A549 (cell line): Measurements from ENCODE around the gene DDX10. TPM values are rescaled to one million over a fixed set of nuclear protein-coding genes. Genes with fewer than 3 reads are reported as not detected.

Source experiments
- ATAC-seq, 2 experiments: fragments of 200-7000 bp in 1 of 2; fragments of >200 bp in 1 of 2; cut with Nextera tagmentation in 1 of 2; cut with Tn5 transposase in 1 of 2; 3 replicates each; pipeline versions ENCODE4 v1.8.0 to v1.9.1; 2018 to 2020; ENCODE audit warnings: mild to moderate bottlenecking in 1 of 2, moderate library complexity in 1 of 2
- CTCF ChIA-PET: fragments of 300-600 bp; sonication (Branson Sonifier 250); formaldehyde crosslinking; extraction: SDS; loops from one replicate; lab custom pipeline; 2021; ENCODE audit warnings: antibody characterized with exemption, inconsistent platforms; lab: Yijun Ruan, JAX
- POLR2A ChIA-PET: fragments of 350-600 bp; formaldehyde crosslinking; extraction: SDS; loops from one replicate; lab custom pipeline; 2021; ENCODE audit warnings: antibody characterized with exemption, inconsistent platforms; lab: Yijun Ruan, JAX
- DNase-seq, 2 experiments: peaks; one replicate each; pipeline versions ENCODE4 v3.0.0 to v3.0.0-alpha.2; 2011 to 2016; ENCODE audit warnings: low read depth in 1 of 2, low spot score in 1 of 2
- FAIRE-seq: peaks from 2 replicates; lab custom pipeline; 2011; peaks lifted over from hg19 to GRCh38; lab: Jason Lieb, UNC
- H3K27ac ChIP-seq, 2 experiments: fragments of >200 bp; sonication (Bioruptor Twin); formaldehyde crosslinking; 3 replicates each; pipeline ENCODE4 v1.5.1; 2016 to 2017
- H3K4me1 ChIP-seq: fragments of >200 bp; sonication (Bioruptor Twin); formaldehyde crosslinking; 3 replicates; pipeline ENCODE4 v1.6.1; 2016
- H3K4me2 ChIP-seq: fragments of >200 bp; sonication (Bioruptor Twin); formaldehyde crosslinking; 3 replicates; pipeline ENCODE4 v1.6.1; 2016
- H3K4me3 ChIP-seq: fragments of >200 bp; sonication (Bioruptor Twin); formaldehyde crosslinking; 3 replicates; pipeline ENCODE4 v1.5.1; 2016
- H3K9me3 ChIP-seq: fragments of >200 bp; sonication (Bioruptor Twin); formaldehyde crosslinking; 3 replicates; pipeline ENCODE4 v1.6.1; 2016
- CBX2 ChIP-seq: fragments of 200-600 bp; sonication (generic); IDR thresholded peaks from 2 replicates; pipeline ENCODE4 v1.6.1; 2016; ENCODE audit warnings: low read depth, mild to moderate bottlenecking, borderline replicate concordance
- CEBPB ChIP-seq, 2 experiments: fragments of >200 bp in 1 of 2; sonication (Bioruptor Twin) in 1 of 2; formaldehyde crosslinking in 1 of 2; IDR thresholded peaks; 2 replicates each; pipeline ENCODE4 v1.6.1; 2012 to 2016
- CHD2 ChIP-seq: fragments of 150-350 bp; IDR thresholded peaks from 2 replicates; pipeline ENCODE4 v1.6.1; 2014; ENCODE audit warnings: low read length; ENCODE audit not compliant: partially characterized antibody
- EHF ChIP-seq: fragments of 250-450 bp; sonication (Bioruptor Pico); IDR thresholded peaks from 2 replicates; pipeline ENCODE4 v1.5.0; 2020; ENCODE audit warnings: mild to moderate bottlenecking
- HOXB13 ChIP-seq: fragments of 250-450 bp; sonication (Bioruptor Pico); IDR thresholded peaks from 2 replicates; pipeline ENCODE4 v1.5.0; 2020; ENCODE audit warnings: low read depth, mild to moderate bottlenecking, moderate library complexity
- HOXB5 ChIP-seq: fragments of 250-450 bp; sonication (Bioruptor Pico); IDR thresholded peaks from 2 replicates; pipeline ENCODE4 v1.5.0; 2020; ENCODE audit warnings: mild to moderate bottlenecking, moderate library complexity
- MAX ChIP-seq: IDR thresholded peaks from 2 replicates; pipeline ENCODE4 v1.6.1; 2012
- MAZ ChIP-seq: fragments of 150-350 bp; IDR thresholded peaks from 2 replicates; pipeline ENCODE4 v1.6.1; 2014; ENCODE audit warnings: antibody characterized with exemption, low read depth, low read length, borderline replicate concordance
- NFE2L2 ChIP-seq: fragments of 150-350 bp; conservative IDR thresholded peaks from 2 replicates; pipeline ENCODE4 v1.6.1; 2014; ENCODE audit warnings: low read length
- NR3C1 ChIP-seq: fragments of >200 bp; sonication (Bioruptor Twin); formaldehyde crosslinking; IDR thresholded peaks from 3 replicates; pipeline ENCODE4 v1.6.1; 2017
- PHF8 ChIP-seq: fragments of 200-600 bp; sonication (generic); IDR thresholded peaks from 2 replicates; pipeline ENCODE4 v1.6.1; 2016; ENCODE audit warnings: low read depth, mild to moderate bottlenecking, antibody characterized with exemption, moderate library complexity, borderline replicate concordance
- RFX5 ChIP-seq: fragments of 450-650 bp; IDR thresholded peaks from 2 replicates; pipeline ENCODE4 v1.7.1; 2014; ENCODE audit warnings: antibody characterized with exemption, mild to moderate bottlenecking, moderate library complexity
- RNF2 ChIP-seq: fragments of 200-600 bp; sonication (generic); IDR thresholded peaks from 2 replicates; pipeline ENCODE4 v1.6.1; 2016; ENCODE audit warnings: low read depth, mild to moderate bottlenecking, antibody characterized with exemption, moderate library complexity, borderline replicate concordance
- SMC3 ChIP-seq: fragments of >200 bp; sonication (Bioruptor Twin); formaldehyde crosslinking; IDR thresholded peaks from 3 replicates; pipeline ENCODE4 v1.6.1; 2018; ENCODE audit warnings: inconsistent platforms
- SREBF2 ChIP-seq: fragments of 450-650 bp; IDR thresholded peaks from 2 replicates; pipeline ENCODE4 v1.6.1; 2014; ENCODE audit warnings: mild to moderate bottlenecking, moderate library complexity
- ZNF302 ChIP-seq: fragments of 250-450 bp; sonication (Bioruptor Pico); IDR thresholded peaks from 2 replicates; pipeline ENCODE4 v1.9.0; 2021; ENCODE audit warnings: inconsistent platforms, mild to moderate bottlenecking, moderate library complexity
- WGBS: methylation state at CpG from one replicate; pipeline ENCODE4 v1.1.6; 2017; ENCODE audit errors: missing lambda C conversion rate; 5-methylcytosine and 5-hydroxymethylcytosine counted together
- polyA plus RNA-seq, 4 experiments: library from polyadenylated mRNA; depleted of rRNA in 3 of 4; stranded (reverse); fragments of >200 nt; fragmentation: RNase III in 1 of 4; extraction: RNeasy Plus Mini Kit Qiagen cat#74134 plus additional on column Dnase treatment in 1 of 4; gene quantifications; 2 replicates in 3 of 4; 3 replicates in 1 of 4; pipeline ENCODE4 v1.2.3, GENCODE V29; 2011 to 2017
- TF ChIP-seq, protein P1 (sequence below): fragments of >200 bp; sonication (Bioruptor Twin); formaldehyde crosslinking; IDR thresholded peaks from 3 replicates; pipeline ENCODE4 v1.5.1; 2016
- TF ChIP-seq, protein P2 (sequence below): fragments of 250-450 bp; sonication (Bioruptor Pico); IDR thresholded peaks from 2 replicates; pipeline ENCODE4 v1.5.0; 2021; ENCODE audit warnings: mild to moderate bottlenecking, moderate library complexity, borderline replicate concordance
- TF ChIP-seq, protein P3 (sequence below): IDR thresholded peaks from 2 replicates; pipeline ENCODE4 v1.6.1; 2012; ENCODE audit warnings: low read depth, borderline replicate concordance

The DDX10 gene
- polyA plus RNA-seq, 2 of the 4 experiments (the other 2 are of a cell fraction), result 46.0 to 189 TPM

GRCh38 chr11:108836541-108836940 is 171.7 kb downstream of the DDX10 start:
- no peaks in the 10 kb centered on the region for H3K9me3 ChIP-seq
- no peak for ATAC-seq
- ChIA-PET POLR2A (no interaction called here), CTCF (no interaction called here)
- 93% methylated on average over 7 of the region's 7 CpGs for WGBS
- FAIRE-seq, result no peak
- no peaks in the 10 kb centered on the region for H3K4me1 ChIP-seq
- H3K4me3 ChIP-seq, result no peak overlapping the region
- TF ChIP-seq SREBF2, result no peak
- TF ChIP-seq, protein P1, sequence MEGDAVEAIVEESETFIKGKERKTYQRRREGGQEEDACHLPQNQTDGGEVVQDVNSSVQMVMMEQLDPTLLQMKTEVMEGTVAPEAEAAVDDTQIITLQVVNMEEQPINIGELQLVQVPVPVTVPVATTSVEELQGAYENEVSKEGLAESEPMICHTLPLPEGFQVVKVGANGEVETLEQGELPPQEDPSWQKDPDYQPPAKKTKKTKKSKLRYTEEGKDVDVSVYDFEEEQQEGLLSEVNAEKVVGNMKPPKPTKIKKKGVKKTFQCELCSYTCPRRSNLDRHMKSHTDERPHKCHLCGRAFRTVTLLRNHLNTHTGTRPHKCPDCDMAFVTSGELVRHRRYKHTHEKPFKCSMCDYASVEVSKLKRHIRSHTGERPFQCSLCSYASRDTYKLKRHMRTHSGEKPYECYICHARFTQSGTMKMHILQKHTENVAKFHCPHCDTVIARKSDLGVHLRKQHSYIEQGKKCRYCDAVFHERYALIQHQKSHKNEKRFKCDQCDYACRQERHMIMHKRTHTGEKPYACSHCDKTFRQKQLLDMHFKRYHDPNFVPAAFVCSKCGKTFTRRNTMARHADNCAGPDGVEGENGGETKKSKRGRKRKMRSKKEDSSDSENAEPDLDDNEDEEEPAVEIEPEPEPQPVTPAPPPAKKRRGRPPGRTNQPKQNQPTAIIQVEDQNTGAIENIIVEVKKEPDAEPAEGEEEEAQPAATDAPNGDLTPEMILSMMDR, result no peak
- no peak for TF ChIP-seq NFE2L2
- TF ChIP-seq, protein P2, sequence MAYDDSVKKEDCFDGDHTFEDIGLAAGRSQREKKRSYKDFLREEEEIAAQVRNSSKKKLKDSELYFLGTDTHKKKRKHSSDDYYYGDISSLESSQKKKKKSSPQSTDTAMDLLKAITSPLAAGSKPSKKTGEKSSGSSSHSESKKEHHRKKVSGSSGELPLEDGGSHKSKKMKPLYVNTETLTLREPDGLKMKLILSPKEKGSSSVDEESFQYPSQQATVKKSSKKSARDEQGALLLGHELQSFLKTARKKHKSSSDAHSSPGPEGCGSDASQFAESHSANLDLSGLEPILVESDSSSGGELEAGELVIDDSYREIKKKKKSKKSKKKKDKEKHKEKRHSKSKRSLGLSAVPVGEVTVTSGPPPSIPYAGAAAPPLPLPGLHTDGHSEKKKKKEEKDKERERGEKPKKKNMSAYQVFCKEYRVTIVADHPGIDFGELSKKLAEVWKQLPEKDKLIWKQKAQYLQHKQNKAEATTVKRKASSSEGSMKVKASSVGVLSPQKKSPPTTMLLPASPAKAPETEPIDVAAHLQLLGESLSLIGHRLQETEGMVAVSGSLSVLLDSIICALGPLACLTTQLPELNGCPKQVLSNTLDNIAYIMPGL (CRISPR knock-in tag), result no peak
- TF ChIP-seq, protein P3, sequence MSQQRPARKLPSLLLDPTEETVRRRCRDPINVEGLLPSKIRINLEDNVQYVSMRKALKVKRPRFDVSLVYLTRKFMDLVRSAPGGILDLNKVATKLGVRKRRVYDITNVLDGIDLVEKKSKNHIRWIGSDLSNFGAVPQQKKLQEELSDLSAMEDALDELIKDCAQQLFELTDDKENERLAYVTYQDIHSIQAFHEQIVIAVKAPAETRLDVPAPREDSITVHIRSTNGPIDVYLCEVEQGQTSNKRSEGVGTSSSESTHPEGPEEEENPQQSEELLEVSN, result no peak
- no peak for TF ChIP-seq ZNF302 (CRISPR knock-in tag)
- no peak overlapping the region for H3K4me2 ChIP-seq
- H3K27ac ChIP-seq, result no peak overlapping the region
- no peak for DNase-seq

GRCh38 chr11:108838102-108838791 is 173.4 kb downstream of the DDX10 start:
- TF ChIP-seq, protein P2 (CRISPR knock-in tag), result no peak
- TF ChIP-seq MAZ (no peak), NR3C1 (no peak), EHF (CRISPR knock-in tag) (no peak), CEBPB (IDR thresholded peaks at IDR 0.05) (no peak), RFX5 (no peak)
- no peak for ATAC-seq
- no peak overlapping the region for H3K27ac ChIP-seq
- POLR2A ChIA-PET, result no interaction called here
- no peak overlapping the region for H3K4me2 ChIP-seq
- H3K4me1 ChIP-seq, result no peaks in the 10 kb centered on the region
- H3K4me3 ChIP-seq, result no peak overlapping the region
- CTCF ChIA-PET, result no interaction called here
- FAIRE-seq, result no peak
- DNase-seq, result no peak
- H3K9me3 ChIP-seq, result no peaks in the 10 kb centered on the region
- WGBS, result 82% methylated on average over 3 of the region's 3 CpGs

DNA sequence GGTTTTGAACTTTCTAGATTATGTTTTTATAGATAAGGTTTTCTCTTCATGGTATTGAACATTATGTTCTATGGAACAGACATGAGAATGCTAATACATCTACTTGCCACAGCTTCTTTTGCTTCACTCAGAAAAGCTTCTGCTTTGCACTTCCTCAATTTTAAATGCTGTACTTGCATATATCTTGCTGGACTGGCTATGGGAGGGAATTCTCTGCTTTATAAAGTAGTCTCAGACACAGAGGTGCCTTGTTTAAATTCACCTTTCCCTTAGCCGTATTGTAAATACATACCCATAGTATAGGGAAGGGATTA is 173.9 kb downstream of the DDX10 start:
- 82% methylated on average over 1 of the region's 1 CpG for WGBS
- TF ChIP-seq CHD2, result no peak
- no peak for TF ChIP-seq PHF8
- TF ChIP-seq SMC3, result no peak
- no peak for TF ChIP-seq HOXB5 (CRISPR knock-in tag)
- TF ChIP-seq MAX, result no peak
- no peak for TF ChIP-seq CBX2
- no peak for TF ChIP-seq RNF2
- TF ChIP-seq HOXB13, result no peak
- TF ChIP-seq, all 56 proteins: peak for 0
- ChIA-PET CTCF (no interaction called here), POLR2A (no interaction called here)
- H3K4me2 ChIP-seq, result no peak overlapping the region
- H3K4me1 ChIP-seq, result no peaks in the 10 kb centered on the region
- DNase-seq, result no peak
- H3K27ac ChIP-seq, result no peak overlapping the region
- H3K4me3 ChIP-seq, result no peak overlapping the region
- FAIRE-seq, result no peak
- ATAC-seq, result no peak
- no peaks in the 10 kb centered on the region for H3K9me3 ChIP-seq
